ENCODE results near the gene STAG2.

GRCh38 chrX:124117325-124117724, 155.8 kb downstream of the STAG2 start:
- no peak for TF ChIP-seq EP300 (IDR thresholded peaks at IDR 0.05)
- no peak for TF ChIP-seq POLR2A (IDR thresholded peaks at IDR 0.05)

Measured in sigmoid colon (tissue), 4 donors.